ENCODE results near the gene DBN1. TPM values are rescaled to one million over a fixed set of nuclear protein-coding genes. Genes with fewer than 3 reads are reported as not detected.
A peak's percentile ranks its signal among the peaks of the same experiment; 100 is the strongest.

DBN1 gene
- total RNA-seq, 1 experiment from 2014 or later = 29.1 TPM

DNA sequence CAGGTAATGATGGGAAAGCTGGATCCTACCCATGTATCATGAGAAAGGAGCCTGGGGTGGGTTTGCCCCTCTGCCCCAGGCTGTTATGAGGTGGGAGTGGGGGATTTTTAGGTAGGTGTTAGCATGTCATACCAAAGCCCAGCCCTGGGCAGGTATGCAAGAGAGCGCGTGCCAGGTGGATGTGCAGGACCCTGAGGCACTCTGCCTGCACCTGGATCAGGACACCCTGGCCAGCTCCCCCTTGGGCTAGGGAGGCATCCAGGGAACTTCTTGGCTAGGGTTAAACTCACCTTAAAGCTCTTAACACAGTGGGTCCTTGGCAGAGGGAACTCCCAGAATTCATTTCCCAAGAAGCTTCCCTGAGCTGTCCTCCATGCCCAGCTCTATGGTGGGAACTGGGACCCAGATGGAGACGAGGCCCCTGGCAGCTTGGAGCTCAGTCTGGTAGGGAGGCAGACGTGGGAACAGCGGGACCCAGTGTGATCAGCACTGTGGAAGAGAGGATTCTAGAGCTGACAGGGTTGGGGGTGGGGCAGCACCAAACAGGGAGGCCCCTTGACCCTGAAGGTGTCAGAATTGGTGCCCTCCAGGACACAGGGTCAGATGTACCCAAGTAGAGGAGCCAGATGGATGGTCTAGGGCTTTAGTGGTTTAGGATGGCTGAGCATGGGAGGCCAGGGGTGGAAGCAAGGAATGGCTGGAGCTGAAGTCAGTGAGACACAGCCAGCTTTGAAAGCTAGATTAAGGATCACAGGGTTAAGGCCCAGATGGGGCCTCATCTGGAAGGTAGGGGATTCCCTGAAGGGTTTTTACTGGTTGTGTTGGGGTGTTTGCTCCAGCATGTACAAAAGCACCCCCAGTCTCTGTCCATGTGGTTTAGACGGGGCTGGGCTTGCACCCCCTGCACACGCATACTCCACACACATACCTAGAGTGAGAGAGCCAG lies 29.1 kb downstream of the DBN1 start:
- Histone ChIP-seq H3K27ac (ENCODE audit: low read length) (peak overlapping the region; percentile 88), H3K4me3 (ENCODE audit: low read length) (peak overlapping the region; percentile 87; the same call in 1 of the 2 replicates), H2AFZ (ENCODE audit: low read length) (no peak overlapping the region), H3K9me2 (replicated peaks; ENCODE audit: insufficient read depth, low read length) (no peaks in the 10 kb centered on the region), H3K4me2 (ENCODE audit: low read depth, low read length, poor library complexity, severe bottlenecking) (peak overlapping the region; percentile 97), H3K79me2 (ENCODE audit: low read length) (peaks cover 19% of the 10 kb centered on the region), H3K9me3 (ENCODE audit: low read length) (no peaks in the 10 kb centered on the region), H3K9ac (ENCODE audit: low read length) (peak overlapping the region; percentile 96; the same call in 1 of the 2 replicates), H4K20me1 (ENCODE audit: insufficient read depth, low read depth, low read length) (no peaks in the 10 kb centered on the region), H3K27me3 (ENCODE audit: low read length) (no peaks in the 10 kb centered on the region), H3K4me1 (ENCODE audit: low read length) (peaks cover 50% of the 10 kb centered on the region), H3K36me3 (ENCODE audit: insufficient read depth, low read length) (no peaks in the 10 kb centered on the region)
- peak; percentile 57 for DNase-seq

DNA sequence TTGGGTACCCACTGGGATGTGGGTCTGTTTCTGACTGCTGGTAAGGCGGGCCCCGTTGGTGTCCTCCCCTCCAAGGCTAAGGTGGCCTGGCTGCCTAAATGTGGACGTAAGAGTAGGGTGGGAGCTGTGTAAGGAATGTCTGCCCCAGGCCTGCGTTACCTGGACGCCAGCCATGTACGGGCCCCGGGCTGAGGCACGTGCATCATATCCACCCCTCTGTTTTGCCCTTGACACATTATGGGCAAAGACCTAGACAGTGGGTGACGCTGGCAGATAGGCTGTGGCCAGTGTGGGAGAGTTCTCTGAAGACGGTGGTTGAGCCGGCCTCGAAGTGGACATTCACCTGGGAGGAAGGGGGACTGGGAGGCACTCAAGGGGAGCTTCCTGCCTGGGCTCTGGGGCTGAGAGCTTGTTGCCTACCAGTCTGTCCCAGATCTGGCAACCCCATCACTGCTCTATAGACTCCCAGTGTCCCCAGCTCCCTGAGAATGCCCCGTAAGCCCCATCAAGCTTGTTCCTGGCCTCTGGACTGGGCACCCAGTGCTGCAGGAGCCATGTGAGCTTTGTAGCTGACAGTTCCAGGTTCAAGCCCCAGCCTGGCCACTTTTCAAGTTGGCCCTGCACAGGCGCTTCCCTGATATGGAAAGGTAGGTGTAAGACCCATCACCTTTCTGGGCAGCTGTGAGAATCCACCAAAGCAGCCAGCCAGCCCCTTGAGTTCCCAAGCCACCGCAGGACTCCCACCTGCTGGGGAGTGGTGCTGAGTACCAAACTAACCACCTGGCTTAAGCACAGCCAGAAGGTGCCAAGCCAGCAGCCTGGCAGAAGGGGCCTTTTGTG lies 30.1 kb downstream of the DBN1 start:
- H3K4me2 ChIP-seq (ENCODE audit: low read depth, low read length, poor library complexity, severe bottlenecking) = no peak overlapping the region
- no peaks in the 10 kb centered on the region for H3K9me2 ChIP-seq (replicated peaks; ENCODE audit: insufficient read depth, low read length)
- H3K4me1 ChIP-seq (ENCODE audit: low read length) = peaks cover 39% of the 10 kb centered on the region
- no peak overlapping the region for H3K4me3 ChIP-seq (ENCODE audit: low read length)
- H3K27me3 ChIP-seq (ENCODE audit: low read length) = no peaks in the 10 kb centered on the region
- no peaks in the 10 kb centered on the region for H4K20me1 ChIP-seq (ENCODE audit: insufficient read depth, low read depth, low read length)
- peak; percentile 44 for DNase-seq
- no peak overlapping the region for H3K9ac ChIP-seq (ENCODE audit: low read length)
- H3K79me2 ChIP-seq (ENCODE audit: low read length) = peaks cover 9% of the 10 kb centered on the region
- no peak overlapping the region for H2AFZ ChIP-seq (ENCODE audit: low read length)
- H3K27ac ChIP-seq (ENCODE audit: low read length) = no peak overlapping the region
- peaks cover 4% of the 10 kb centered on the region for H3K36me3 ChIP-seq (ENCODE audit: insufficient read depth, low read length)
- no peaks in the 10 kb centered on the region for H3K9me3 ChIP-seq (ENCODE audit: low read length)

DNA sequence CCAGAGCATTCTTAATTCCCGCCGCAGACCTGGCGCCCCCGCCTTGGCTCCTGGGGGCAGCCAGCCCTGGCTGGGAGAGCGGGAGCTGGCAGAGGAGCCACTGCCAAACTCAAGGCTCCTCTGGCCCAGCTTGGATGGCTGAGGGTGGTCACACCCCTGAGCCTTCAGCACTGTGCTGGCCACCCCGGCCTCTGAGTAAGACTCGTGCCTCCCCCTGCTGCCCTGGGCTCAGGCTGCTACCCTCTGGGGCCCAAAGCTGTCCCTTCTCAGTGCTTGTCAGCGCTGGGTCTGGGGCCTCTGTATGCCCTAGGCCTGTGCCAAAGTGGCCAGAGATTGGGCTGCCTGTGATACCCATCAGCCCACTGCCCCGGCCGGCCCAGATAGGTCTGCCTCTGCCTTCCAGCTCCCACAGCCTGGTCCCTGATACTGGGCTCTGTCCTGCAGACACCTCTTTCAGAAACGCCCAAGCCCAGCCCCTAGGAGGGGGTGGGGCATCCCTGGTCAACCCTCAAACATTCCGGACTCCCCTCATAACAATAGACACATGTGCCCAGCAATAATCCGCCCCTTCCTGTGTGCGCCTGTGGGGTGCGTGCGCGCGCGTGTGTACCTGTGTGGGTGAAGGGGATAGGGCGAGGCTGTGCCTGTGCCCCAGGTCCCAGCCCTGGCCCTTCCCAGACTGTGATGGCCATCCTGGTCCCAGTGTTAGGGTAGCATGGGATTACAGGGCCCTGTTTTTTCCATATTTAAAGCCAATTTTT lies 31.2 kb downstream of the DBN1 start:
- Histone ChIP-seq H3K4me2 (ENCODE audit: low read depth, low read length, poor library complexity, severe bottlenecking) (no peak overlapping the region), H3K9ac (ENCODE audit: low read length) (no peak overlapping the region), H3K27me3 (ENCODE audit: low read length) (no peaks in the 10 kb centered on the region), H3K79me2 (ENCODE audit: low read length) (no peaks in the 10 kb centered on the region), H3K4me3 (ENCODE audit: low read length) (no peak overlapping the region), H3K36me3 (ENCODE audit: insufficient read depth, low read length) (peaks cover 4% of the 10 kb centered on the region), H3K27ac (ENCODE audit: low read length) (no peak overlapping the region), H3K9me3 (ENCODE audit: low read length) (no peaks in the 10 kb centered on the region), H3K9me2 (replicated peaks; ENCODE audit: insufficient read depth, low read length) (no peaks in the 10 kb centered on the region), H3K4me1 (ENCODE audit: low read length) (peaks cover 30% of the 10 kb centered on the region), H4K20me1 (ENCODE audit: insufficient read depth, low read depth, low read length) (no peaks in the 10 kb centered on the region), H2AFZ (ENCODE audit: low read length) (no peak overlapping the region)
- peak; percentile 41 for DNase-seq

DNA sequence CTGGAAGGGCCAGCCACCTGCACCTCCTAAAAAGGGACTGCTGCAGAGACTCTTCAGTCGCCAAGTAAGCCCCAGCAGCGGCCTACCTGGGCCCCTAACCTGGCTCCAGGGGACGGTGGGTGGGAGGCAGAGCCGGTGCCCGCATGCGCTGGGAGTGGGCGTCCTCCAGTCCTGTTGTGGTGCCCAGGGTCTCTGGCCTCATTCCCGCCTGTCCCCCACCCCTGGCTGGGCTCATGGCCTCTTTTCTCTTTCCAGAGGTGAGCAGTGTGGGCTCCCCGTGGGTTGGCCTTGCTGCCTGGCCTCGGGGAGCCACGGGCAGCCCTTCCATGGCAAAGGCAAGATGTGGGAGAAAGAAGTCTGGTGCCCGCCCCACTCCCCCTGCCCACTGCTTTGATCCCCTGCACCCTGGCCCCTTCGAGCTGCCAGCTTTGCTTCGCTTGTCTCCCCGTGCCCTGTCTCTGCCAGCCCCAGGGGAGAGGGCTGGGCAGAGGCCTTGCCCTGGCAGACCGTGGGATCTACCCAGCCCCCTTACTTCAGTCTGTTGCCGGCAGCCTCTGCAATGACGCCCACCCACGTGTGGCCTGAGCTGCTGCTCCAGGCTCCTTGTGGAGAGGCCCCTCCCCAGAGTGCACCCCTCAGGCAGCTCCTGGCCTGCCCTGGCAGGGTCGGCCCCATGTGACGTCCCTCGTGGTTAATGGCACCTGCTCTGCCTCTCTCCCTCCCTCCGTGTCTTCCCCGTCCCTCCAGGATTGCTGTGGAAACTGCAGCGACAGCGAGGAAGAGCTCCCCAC lies 32.2 kb downstream of the DBN1 start:
- H4K20me1 ChIP-seq (ENCODE audit: insufficient read depth, low read depth, low read length) = no peaks in the 10 kb centered on the region
- no peak overlapping the region for H3K4me3 ChIP-seq (ENCODE audit: low read length)
- H3K27me3 ChIP-seq (ENCODE audit: low read length) = no peaks in the 10 kb centered on the region
- H3K9me3 ChIP-seq (ENCODE audit: low read length) = no peaks in the 10 kb centered on the region
- no peak for DNase-seq
- H3K36me3 ChIP-seq (ENCODE audit: insufficient read depth, low read length) = peaks cover 4% of the 10 kb centered on the region
- peaks cover 24% of the 10 kb centered on the region for H3K4me1 ChIP-seq (ENCODE audit: low read length)
- no peaks in the 10 kb centered on the region for H3K79me2 ChIP-seq (ENCODE audit: low read length)
- no peaks in the 10 kb centered on the region for H3K9me2 ChIP-seq (replicated peaks; ENCODE audit: insufficient read depth, low read length)
- H2AFZ ChIP-seq (ENCODE audit: low read length) = no peak overlapping the region
- H3K4me2 ChIP-seq (ENCODE audit: low read depth, low read length, poor library complexity, severe bottlenecking) = no peak overlapping the region
- no peak overlapping the region for H3K9ac ChIP-seq (ENCODE audit: low read length)
- H3K27ac ChIP-seq (ENCODE audit: low read length) = no peak overlapping the region

DNA sequence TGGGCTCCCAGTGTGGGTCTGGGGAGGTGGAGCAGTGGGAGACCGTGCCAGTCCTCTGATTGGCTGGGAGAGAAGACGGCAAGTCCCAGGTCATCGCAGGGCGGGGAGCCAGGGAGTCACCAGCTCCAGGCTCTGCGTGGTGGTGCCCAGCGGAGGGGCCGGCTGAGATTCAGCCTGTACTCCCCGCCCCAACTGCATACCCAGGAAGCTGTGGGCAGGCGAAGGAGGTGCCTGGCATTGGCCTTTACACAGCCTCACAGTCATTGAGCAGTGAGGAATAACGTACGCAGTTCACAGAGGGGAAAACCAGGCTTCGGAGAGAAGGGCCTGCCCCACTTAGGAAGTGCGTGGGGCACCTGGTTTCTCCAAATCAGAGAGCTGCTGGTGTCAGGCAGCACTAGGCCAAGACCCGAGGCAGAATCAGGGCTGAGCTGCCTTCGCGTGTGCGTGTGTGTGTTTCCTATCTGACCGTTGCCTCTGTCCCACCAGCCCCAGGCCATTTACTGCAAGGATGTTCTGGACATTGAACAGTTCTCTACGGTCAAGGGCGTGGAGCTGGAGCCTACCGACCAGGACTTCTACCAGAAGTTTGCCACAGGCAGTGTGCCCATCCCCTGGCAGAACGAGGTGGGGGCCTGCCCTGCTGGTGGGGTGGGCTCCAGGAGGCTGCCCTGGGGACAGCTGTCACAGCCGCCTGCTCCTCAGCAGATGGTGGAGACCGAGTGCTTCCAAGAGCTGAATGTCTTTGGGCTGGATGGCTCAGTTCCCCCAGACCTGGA lies 33.0 kb downstream of the DBN1 start:
- H3K27ac ChIP-seq (ENCODE audit: low read length) = no peak overlapping the region
- H3K4me3 ChIP-seq (ENCODE audit: low read length) = no peak overlapping the region
- H3K9ac ChIP-seq (ENCODE audit: low read length) = no peak overlapping the region
- peaks cover 5% of the 10 kb centered on the region for H3K36me3 ChIP-seq (ENCODE audit: insufficient read depth, low read length)
- H4K20me1 ChIP-seq (ENCODE audit: insufficient read depth, low read depth, low read length) = no peaks in the 10 kb centered on the region
- no peak overlapping the region for H3K4me2 ChIP-seq (ENCODE audit: low read depth, low read length, poor library complexity, severe bottlenecking)
- peaks cover 16% of the 10 kb centered on the region for H3K4me1 ChIP-seq (ENCODE audit: low read length)
- no peaks in the 10 kb centered on the region for H3K79me2 ChIP-seq (ENCODE audit: low read length)
- no peaks in the 10 kb centered on the region for H3K27me3 ChIP-seq (ENCODE audit: low read length)
- no peak for DNase-seq
- no peak overlapping the region for H2AFZ ChIP-seq (ENCODE audit: low read length)
- no peaks in the 10 kb centered on the region for H3K9me2 ChIP-seq (replicated peaks; ENCODE audit: insufficient read depth, low read length)
- H3K9me3 ChIP-seq (ENCODE audit: low read length) = no peaks in the 10 kb centered on the region

DNA sequence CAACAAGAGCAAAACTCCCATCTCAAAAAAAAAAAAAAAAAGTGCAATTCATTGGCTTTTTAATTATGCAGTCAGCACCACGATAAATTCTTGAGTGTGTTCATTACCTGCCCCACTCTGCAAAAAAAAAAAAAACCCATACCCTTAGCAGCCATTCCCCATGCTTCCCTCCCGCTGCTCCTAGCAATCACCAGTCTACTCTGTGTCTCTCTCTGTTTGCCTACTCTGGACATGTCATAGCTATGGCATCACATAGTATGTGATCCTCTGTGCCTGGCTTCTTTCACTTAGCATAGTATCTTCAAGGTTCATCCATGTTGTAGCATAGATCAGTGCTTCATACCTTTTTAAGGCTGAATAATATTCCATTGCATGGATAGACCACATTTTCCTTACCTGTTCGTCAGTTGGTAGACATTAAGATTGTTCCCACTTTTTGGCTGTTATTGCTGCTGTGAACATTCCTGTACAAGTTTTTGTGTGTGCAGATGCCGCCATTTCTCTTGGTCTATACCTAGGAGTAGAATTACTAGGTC lies 33.8 kb downstream of the DBN1 start:
- H3K4me1 ChIP-seq (ENCODE audit: low read length) = peaks cover 8% of the 10 kb centered on the region

DNA sequence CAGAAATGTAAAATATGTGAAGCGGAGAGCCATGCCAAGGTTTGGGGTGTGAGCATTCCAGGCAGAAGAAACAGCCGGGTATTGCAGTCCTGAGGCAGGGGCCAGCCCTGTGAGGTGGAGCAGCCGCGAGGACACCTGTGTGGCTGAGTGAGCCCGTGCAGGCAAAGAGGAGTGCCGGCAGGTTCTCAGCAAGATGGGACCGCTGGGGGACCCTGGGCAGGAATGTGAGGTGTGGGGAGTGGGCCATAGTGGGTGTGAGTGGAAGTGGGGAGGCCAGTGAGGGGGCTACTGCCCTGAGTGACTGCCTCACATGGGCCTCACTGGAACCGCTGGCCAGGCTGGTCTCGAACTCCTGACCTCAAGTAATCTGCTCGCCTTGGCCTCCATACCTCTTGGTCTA lies 35.0 kb downstream of the DBN1 start:
- H3K9me3 ChIP-seq (ENCODE audit: low read length) = no peaks in the 10 kb centered on the region
- H3K9me2 ChIP-seq (replicated peaks; ENCODE audit: insufficient read depth, low read length) = no peaks in the 10 kb centered on the region
- H3K79me2 ChIP-seq (ENCODE audit: low read length) = no peaks in the 10 kb centered on the region
- no peak overlapping the region for H3K4me2 ChIP-seq (ENCODE audit: low read depth, low read length, poor library complexity, severe bottlenecking)
- no peak overlapping the region for H3K4me3 ChIP-seq (ENCODE audit: low read length)
- H3K27ac ChIP-seq (ENCODE audit: low read length) = no peak overlapping the region
- peak; percentile 39 for DNase-seq
- H3K36me3 ChIP-seq (ENCODE audit: insufficient read depth, low read length) = peaks cover 14% of the 10 kb centered on the region
- H3K27me3 ChIP-seq (ENCODE audit: low read length) = no peaks in the 10 kb centered on the region
- no peaks in the 10 kb centered on the region for H3K4me1 ChIP-seq (ENCODE audit: low read length)
- H3K9ac ChIP-seq (ENCODE audit: low read length) = no peak overlapping the region
- no peak overlapping the region for H2AFZ ChIP-seq (ENCODE audit: low read length)
- H4K20me1 ChIP-seq (ENCODE audit: insufficient read depth, low read depth, low read length) = no peaks in the 10 kb centered on the region

More for the DNA sequence above, 33.8 kb downstream of the DBN1 start:
- no peaks in the 10 kb centered on the region for H3K9me2 ChIP-seq (replicated peaks; ENCODE audit: insufficient read depth, low read length)
- no peak overlapping the region for H3K4me3 ChIP-seq (ENCODE audit: low read length)
- H3K27ac ChIP-seq (ENCODE audit: low read length) = no peak overlapping the region
- no peak overlapping the region for H2AFZ ChIP-seq (ENCODE audit: low read length)
- no peaks in the 10 kb centered on the region for H4K20me1 ChIP-seq (ENCODE audit: insufficient read depth, low read depth, low read length)
- no peak overlapping the region for H3K9ac ChIP-seq (ENCODE audit: low read length)
- peak; percentile 40 for DNase-seq
- no peaks in the 10 kb centered on the region for H3K9me3 ChIP-seq (ENCODE audit: low read length)
- H3K27me3 ChIP-seq (ENCODE audit: low read length) = no peaks in the 10 kb centered on the region
- no peaks in the 10 kb centered on the region for H3K79me2 ChIP-seq (ENCODE audit: low read length)
- no peak overlapping the region for H3K4me2 ChIP-seq (ENCODE audit: low read depth, low read length, poor library complexity, severe bottlenecking)
- peaks cover 9% of the 10 kb centered on the region for H3K36me3 ChIP-seq (ENCODE audit: insufficient read depth, low read length)
